Measurements from ENCODE around the gene OXCT2. TPM values are rescaled to one million over a fixed set of nuclear protein-coding genes. Genes with fewer than 3 reads are reported as not detected.
A peak's percentile ranks its signal among the peaks of the same experiment; 100 is the strongest.

OXCT2 gene
- total RNA-seq, 2 experiments from 2014 or later: 3.8 to 5.7 TPM

GRCh38 chr1:39737546-39738169 lies 33.5 kb downstream of the OXCT2 start:
- peaks cover 17% of the 10 kb centered on the region for H3K36me3 Mint-ChIP-seq
- H3K4me1 Mint-ChIP-seq: peaks cover 30% of the 10 kb centered on the region
- no peak for DNase-seq
- H3K4me3 Mint-ChIP-seq: no peak overlapping the region
- H3K9me3 Mint-ChIP-seq: peaks cover 1% of the 10 kb centered on the region
- H3K27ac Mint-ChIP-seq: no peak overlapping the region
- H3K27me3 Mint-ChIP-seq: peaks cover 24% of the 10 kb centered on the region

- DNase-seq: peak; percentile 23
- peaks cover 1% of the 10 kb centered on the region for H3K9me3 Mint-ChIP-seq
- peaks cover 28% of the 10 kb centered on the region for H3K4me1 Mint-ChIP-seq
- H3K27me3 Mint-ChIP-seq: peaks cover 36% of the 10 kb centered on the region
- no peak overlapping the region for H3K27ac Mint-ChIP-seq
- peaks cover 12% of the 10 kb centered on the region for H3K36me3 Mint-ChIP-seq
- no peak overlapping the region for H3K4me3 Mint-ChIP-seq
Measured at GRCh38 chr1:39735731-39736130, 35.4 kb downstream of the OXCT2 start.

- H3K4me1 Mint-ChIP-seq: peaks cover 13% of the 10 kb centered on the region
- no peak overlapping the region for H3K27ac Mint-ChIP-seq
Measured at GRCh38 chr1:39733161-39733560, 38.0 kb downstream of the OXCT2 start.

GRCh38 chr1:39732730-39733129 lies 38.4 kb downstream of the OXCT2 start:
- no peak overlapping the region for H3K4me3 Mint-ChIP-seq
- no peaks in the 10 kb centered on the region for H3K9me3 Mint-ChIP-seq
- H3K4me1 Mint-ChIP-seq: peaks cover 12% of the 10 kb centered on the region
- DNase-seq: no peak
- H3K36me3 Mint-ChIP-seq: no peaks in the 10 kb centered on the region
- no peak overlapping the region for H3K27ac Mint-ChIP-seq
- H3K27me3 Mint-ChIP-seq: peaks cover 66% of the 10 kb centered on the region

More at GRCh38 chr1:39733161-39733560, 38.0 kb downstream of the OXCT2 start:
- Mint-ChIP-seq H3K4me3 (no peak overlapping the region), H3K36me3 (no peaks in the 10 kb centered on the region), H3K27me3 (peaks cover 62% of the 10 kb centered on the region), H3K9me3 (no peaks in the 10 kb centered on the region)
- DNase-seq: no peak

- Mint-ChIP-seq H3K27ac (no peak overlapping the region), H3K27me3 (peaks cover 83% of the 10 kb centered on the region), H3K9me3 (no peaks in the 10 kb centered on the region), H3K36me3 (no peaks in the 10 kb centered on the region), H3K4me3 (no peak overlapping the region), H3K4me1 (peaks cover 8% of the 10 kb centered on the region)
- no peak for DNase-seq
Measured at GRCh38 chr1:39729842-39730241, 41.3 kb downstream of the OXCT2 start.

GRCh38 chr1:39729030-39729429 lies 42.1 kb downstream of the OXCT2 start:
- no peaks in the 10 kb centered on the region for H3K36me3 Mint-ChIP-seq
- peaks cover 90% of the 10 kb centered on the region for H3K27me3 Mint-ChIP-seq
- no peak overlapping the region for H3K27ac Mint-ChIP-seq
- H3K9me3 Mint-ChIP-seq: no peaks in the 10 kb centered on the region
- H3K4me1 Mint-ChIP-seq: peaks cover 8% of the 10 kb centered on the region
- H3K4me3 Mint-ChIP-seq: no peak overlapping the region
- no peak for DNase-seq

GRCh38 chr1:39727932-39728317 lies 43.2 kb downstream of the OXCT2 start:
- no peak overlapping the region for H3K4me3 Mint-ChIP-seq
- H3K36me3 Mint-ChIP-seq: no peaks in the 10 kb centered on the region
- no peaks in the 10 kb centered on the region for H3K9me3 Mint-ChIP-seq
- DNase-seq: no peak
- no peak overlapping the region for H3K27ac Mint-ChIP-seq
- peaks cover 81% of the 10 kb centered on the region for H3K27me3 Mint-ChIP-seq
- peaks cover 4% of the 10 kb centered on the region for H3K4me1 Mint-ChIP-seq

- no peak overlapping the region for H3K27ac Mint-ChIP-seq
- DNase-seq: no peak
- H3K9me3 Mint-ChIP-seq: no peaks in the 10 kb centered on the region
- peaks cover 75% of the 10 kb centered on the region for H3K27me3 Mint-ChIP-seq
- H3K36me3 Mint-ChIP-seq: no peaks in the 10 kb centered on the region
- H3K4me3 Mint-ChIP-seq: no peak overlapping the region
- peaks cover 4% of the 10 kb centered on the region for H3K4me1 Mint-ChIP-seq
Measured at GRCh38 chr1:39727221-39727931, 43.8 kb downstream of the OXCT2 start.

- peaks cover 4% of the 10 kb centered on the region for H3K4me1 Mint-ChIP-seq
- H3K36me3 Mint-ChIP-seq: no peaks in the 10 kb centered on the region
- no peak overlapping the region for H3K4me3 Mint-ChIP-seq
- H3K27me3 Mint-ChIP-seq: peaks cover 71% of the 10 kb centered on the region
- no peak for DNase-seq
- no peak overlapping the region for H3K27ac Mint-ChIP-seq
- no peaks in the 10 kb centered on the region for H3K9me3 Mint-ChIP-seq
Measured at GRCh38 chr1:39726600-39726999, 44.5 kb downstream of the OXCT2 start.

- H3K9me3 Mint-ChIP-seq: no peaks in the 10 kb centered on the region
- DNase-seq: no peak
- H3K27ac Mint-ChIP-seq: no peak overlapping the region
- H3K4me1 Mint-ChIP-seq: peaks cover 4% of the 10 kb centered on the region
- H3K27me3 Mint-ChIP-seq: peaks cover 48% of the 10 kb centered on the region
- H3K4me3 Mint-ChIP-seq: no peak overlapping the region
- H3K36me3 Mint-ChIP-seq: no peaks in the 10 kb centered on the region
Measured at GRCh38 chr1:39722495-39722894, 48.7 kb downstream of the OXCT2 start.

GRCh38 chr1:39721664-39722063 lies 49.5 kb downstream of the OXCT2 start:
- Mint-ChIP-seq H3K27ac (no peak overlapping the region), H3K9me3 (no peaks in the 10 kb centered on the region), H3K4me1 (no peaks in the 10 kb centered on the region), H3K4me3 (no peak overlapping the region), H3K27me3 (peaks cover 46% of the 10 kb centered on the region), H3K36me3 (no peaks in the 10 kb centered on the region)
- no peak for DNase-seq

GRCh38 chr1:39720094-39720999 lies 50.8 kb downstream of the OXCT2 start:
- H3K9me3 Mint-ChIP-seq: no peaks in the 10 kb centered on the region
- no peak overlapping the region for H3K4me3 Mint-ChIP-seq
- H3K27me3 Mint-ChIP-seq: peaks cover 42% of the 10 kb centered on the region
- no peaks in the 10 kb centered on the region for H3K36me3 Mint-ChIP-seq
- H3K27ac Mint-ChIP-seq: no peak overlapping the region
- H3K4me1 Mint-ChIP-seq: no peaks in the 10 kb centered on the region
- no peak for DNase-seq

Measured in activated naive CD8-positive, alpha-beta T cell treated with anti-CD3 and anti-CD28 coated beads for 36 hours (primary cell).